Prostate gland (tissue), 2 donors: ENCODE measurements around the gene SP6. TPM values are rescaled to one million over a fixed set of nuclear protein-coding genes. Genes with fewer than 3 reads are reported as not detected.

Experiments
- DNase-seq: peaks from one replicate; pipeline ENCODE4 v3.0.0-alpha.2; 2019; ENCODE audit warnings: low spot score
- H3K27ac ChIP-seq, 2 donors: fragments of 200-600 bp; sonication (generic); 2 replicates each; pipeline ENCODE4 v1.5.1; 2017 to 2019
- H3K27me3 ChIP-seq: fragments of 200-600 bp; sonication (generic); replicated peaks from 2 replicates; pipeline ENCODE4 v1.5.1; 2019; ENCODE audit not compliant: insufficient read depth
- H3K36me3 ChIP-seq, 2 donors: fragments of 200-600 bp; sonication (generic); 1 replicate in 1 of 2; 2 replicates in 1 of 2; pipeline versions ENCODE4 v1.5.1 to v1.8.1; 2017 to 2019
- H3K4me1 ChIP-seq: fragments of 200-600 bp; sonication (generic); replicated peaks from 2 replicates; pipeline ENCODE4 v1.5.1; 2019
- H3K4me3 ChIP-seq, 2 donors: fragments of 200-600 bp; sonication (generic); 2 replicates each; pipeline ENCODE4 v1.5.1; 2017 to 2019
- H3K9me3 ChIP-seq: fragments of 200-600 bp; sonication (generic); 2 replicates; pipeline ENCODE4 v1.5.1; 2017
- CTCF ChIP-seq, 4 experiments: fragments of 200-600 bp in 2 of 4; fragments of 450-650 bp in 2 of 4; sonication (generic) in 2 of 4; IDR thresholded peaks; 1 replicate in 3 of 4; 2 replicates in 1 of 4; pipeline ENCODE4 v1.5.1; 2016 to 2019; ENCODE audit warnings: antibody characterized with exemption in 4 of 4, mild to moderate bottlenecking in 2 of 4, moderate library complexity in 2 of 4
- POLR2A ChIP-seq: fragments of 450-650 bp; IDR thresholded peaks from one replicate; pipeline ENCODE4 v1.6.1; 2016; ENCODE audit warnings: antibody characterized with exemption, mild to moderate bottlenecking
- POLR2AphosphoS5 ChIP-seq: sonication (generic); formaldehyde crosslinking; IDR thresholded peaks from one replicate; pipeline ENCODE4 v1.6.1; 2017; ENCODE audit warnings: antibody characterized with exemption
- WGBS: methylation state at CpG from one replicate; pipeline ENCODE4 v1.1.5; 2018; 5-methylcytosine and 5-hydroxymethylcytosine counted together
- intact Hi-C: fragments of 100-400 bp; cut with DNase I; formaldehyde crosslinking; loops from one replicate; pipeline ENCODE4 v1.14.2; 2022
- total RNA-seq, 2 donors: library from RNA; depleted of rRNA; stranded (reverse); fragments of >200 nt; gene quantifications; one replicate each; pipeline ENCODE4 v1.1.0, GENCODE V29; 2016

The SP6 gene
- total RNA-seq, 2 donors from 2014 or later, result 1.4 to 3.1 TPM

- Histone ChIP-seq H3K4me1 (peaks cover 15% of the 10 kb centered on the region), H3K36me3 (no peaks in the 10 kb centered on the region), H3K27me3 (no peaks in the 10 kb centered on the region), H3K27ac (peak overlapping the region; percentile 4 to 59), H3K9me3 (no peaks in the 10 kb centered on the region), H3K4me3 (no peak overlapping the region)
- DNase-seq, result no peak
- 23% methylated on average over 5 of the region's 5 CpGs for WGBS
- intact Hi-C loops, result no loop called here
- TF ChIP-seq CTCF (IDR thresholded peaks at IDR 0.05) (no peak), POLR2AphosphoS5 (no peak), POLR2A (no peak)
Measured at GRCh38 chr17:47884427-47884740, 33.4 kb upstream of the SP6 start.

GRCh38 chr17:47883589-47884426, 32.8 kb upstream of the SP6 start:
- TF ChIP-seq POLR2AphosphoS5 (peak; percentile 17), POLR2A (no peak)
- no peaks in the 10 kb centered on the region for H3K27me3 ChIP-seq
- peak overlapping the region; percentile 4 to 59 for H3K27ac ChIP-seq
- no peak overlapping the region for H3K4me3 ChIP-seq
- H3K4me1 ChIP-seq, result peaks cover 15% of the 10 kb centered on the region
- no peaks in the 10 kb centered on the region for H3K9me3 ChIP-seq
- 31% methylated on average over 9 of the region's 9 CpGs for WGBS
- intact Hi-C loops, result no loop called here
- no peaks in the 10 kb centered on the region for H3K36me3 ChIP-seq
- peak; percentile 48 for DNase-seq

GRCh38 chr17:47882695-47883588, 32.0 kb upstream of the SP6 start:
- TF ChIP-seq CTCF (IDR thresholded peaks at IDR 0.05) (no peak), POLR2AphosphoS5 (no peak), POLR2A (no peak)
- Histone ChIP-seq H3K27me3 (no peaks in the 10 kb centered on the region), H3K27ac (peak overlapping the region; percentile 52 to 59), H3K9me3 (no peaks in the 10 kb centered on the region), H3K36me3 (no peaks in the 10 kb centered on the region), H3K4me1 (peaks cover 15% of the 10 kb centered on the region), H3K4me3 (no peak overlapping the region)
- 57% methylated on average over 9 of the region's 9 CpGs for WGBS
- DNase-seq, result no peak
- intact Hi-C loops, result no loop called here

- 20% methylated on average over 7 of the region's 7 CpGs for WGBS
- Histone ChIP-seq H3K9me3 (no peaks in the 10 kb centered on the region), H3K27me3 (no peaks in the 10 kb centered on the region), H3K4me3 (no peak overlapping the region), H3K4me1 (peaks cover 15% of the 10 kb centered on the region), H3K27ac (peak overlapping the region; percentile 52 to 59), H3K36me3 (no peaks in the 10 kb centered on the region)
- no peak for TF ChIP-seq POLR2A
- peak; percentile 85 for TF ChIP-seq POLR2AphosphoS5
- TF ChIP-seq CTCF (IDR thresholded peaks at IDR 0.05), result no peak
- intact Hi-C loops, result no loop called here
- DNase-seq, result peak; percentile 54
Measured at GRCh38 chr17:47882247-47882646, 31.3 kb upstream of the SP6 start.

GRCh38 chr17:47879776-47880454, 29.0 kb upstream of the SP6 start:
- 85% methylated on average over 8 of the region's 8 CpGs for WGBS
- intact Hi-C loops, result no loop called here
- Histone ChIP-seq H3K27me3 (no peaks in the 10 kb centered on the region), H3K9me3 (no peaks in the 10 kb centered on the region), H3K4me1 (peaks cover 15% of the 10 kb centered on the region), H3K36me3 (no peaks in the 10 kb centered on the region), H3K4me3 (no peak overlapping the region), H3K27ac (no peak overlapping the region)
- DNase-seq, result no peak
- TF ChIP-seq POLR2AphosphoS5 (no peak), POLR2A (no peak), CTCF (IDR thresholded peaks at IDR 0.05) (no peak)
